Measurements from ENCODE around the gene CST5. TPM values are rescaled to one million over a fixed set of nuclear protein-coding genes. Genes with fewer than 3 reads are reported as not detected.

The CST5 gene
- total RNA-seq, 2 experiments from 2014 or later, result not detected

DNA sequence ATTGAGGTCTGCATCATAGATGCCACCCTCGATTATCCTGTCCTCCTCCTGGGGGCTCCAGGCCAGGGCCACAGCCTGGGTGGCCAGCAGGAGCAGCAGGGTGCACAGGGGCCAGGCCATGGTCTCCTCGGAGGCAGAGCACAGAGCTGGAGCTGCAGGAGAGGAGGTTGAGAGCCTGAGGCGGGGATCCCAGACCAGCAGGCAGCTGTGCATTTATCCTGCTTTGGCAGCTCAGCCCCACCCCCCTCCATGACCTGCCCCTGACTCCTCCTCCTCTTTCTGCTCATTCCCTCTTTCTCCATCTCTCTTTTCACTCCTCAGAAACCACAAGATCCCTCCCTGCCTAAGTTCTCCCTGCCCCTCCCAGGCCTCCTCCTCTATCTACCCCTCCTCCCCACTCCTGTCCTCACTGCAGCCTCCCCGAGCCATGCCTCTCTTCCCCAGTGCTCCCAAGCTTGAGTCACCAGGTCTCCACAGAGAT is 53.0 kb downstream of the CST5 start, which contains the start of gene CST2:
Gene CST2, minus strand, starts transcription at position 189 of the 481 bp plus-strand sequence. Its CDS starts 69 bp downstream, at position 120.
- no peak within 1 kb of the TSS for H3K27ac ChIP-seq (ENCODE audit: low read depth in 1 of 2, low read length in 2 of 2)
- no peaks in the 10 kb centered on the region for H3K36me3 Mint-ChIP-seq (ENCODE audit: low read depth)
- no peaks in the 10 kb centered on the region for H3K9me3 ChIP-seq (ENCODE audit: control insufficient read depth in 1 of 2, insufficient read depth in 1 of 2, low read length in 2 of 2)
- ChIA-PET POLR2A (no interaction called here), CTCF (no interaction called here)
- TF ChIP-seq, protein P1, sequence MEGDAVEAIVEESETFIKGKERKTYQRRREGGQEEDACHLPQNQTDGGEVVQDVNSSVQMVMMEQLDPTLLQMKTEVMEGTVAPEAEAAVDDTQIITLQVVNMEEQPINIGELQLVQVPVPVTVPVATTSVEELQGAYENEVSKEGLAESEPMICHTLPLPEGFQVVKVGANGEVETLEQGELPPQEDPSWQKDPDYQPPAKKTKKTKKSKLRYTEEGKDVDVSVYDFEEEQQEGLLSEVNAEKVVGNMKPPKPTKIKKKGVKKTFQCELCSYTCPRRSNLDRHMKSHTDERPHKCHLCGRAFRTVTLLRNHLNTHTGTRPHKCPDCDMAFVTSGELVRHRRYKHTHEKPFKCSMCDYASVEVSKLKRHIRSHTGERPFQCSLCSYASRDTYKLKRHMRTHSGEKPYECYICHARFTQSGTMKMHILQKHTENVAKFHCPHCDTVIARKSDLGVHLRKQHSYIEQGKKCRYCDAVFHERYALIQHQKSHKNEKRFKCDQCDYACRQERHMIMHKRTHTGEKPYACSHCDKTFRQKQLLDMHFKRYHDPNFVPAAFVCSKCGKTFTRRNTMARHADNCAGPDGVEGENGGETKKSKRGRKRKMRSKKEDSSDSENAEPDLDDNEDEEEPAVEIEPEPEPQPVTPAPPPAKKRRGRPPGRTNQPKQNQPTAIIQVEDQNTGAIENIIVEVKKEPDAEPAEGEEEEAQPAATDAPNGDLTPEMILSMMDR (IDR thresholded peaks at IDR 0.05), result no peak
- no peak within 1 kb of the TSS for H3K4me3 ChIP-seq (ENCODE audit: low read length)
- H3K4me1 ChIP-seq (ENCODE audit: insufficient read depth, low read length), result no peaks in the 10 kb centered on the region
- H3K27ac Mint-ChIP-seq, result no peak within 1 kb of the TSS
- no peaks in the 10 kb centered on the region for H3K27me3 ChIP-seq (ENCODE audit: control insufficient read depth in 1 of 2, insufficient read depth in 2 of 2, low read length in 2 of 2)
- no peak for ATAC-seq (ENCODE audit: poor library complexity)
- H3K4me1 Mint-ChIP-seq (ENCODE audit: low read depth), result peaks cover 14% of the 10 kb centered on the region
- no peaks in the 10 kb centered on the region for H3K36me3 ChIP-seq (ENCODE audit: insufficient read depth, low read length)
- H3K4me3 Mint-ChIP-seq, result no peak within 1 kb of the TSS
- H3K9me3 Mint-ChIP-seq, result no peaks in the 10 kb centered on the region
- no peaks in the 10 kb centered on the region for H3K27me3 Mint-ChIP-seq
- intact Hi-C loops (cut with DNase I, micrococcal nuclease), result no loop called here
- no peak for DNase-seq

Other genes with a start within 250 kb of the CST5 start
- gene CST3, start 241.8 kb downstream of the CST5 start, total RNA-seq, result 10 to 100 TPM; 21.8 to 24.2 TPM
- gene CST4, start 190.7 kb downstream of the CST5 start, total RNA-seq, result not detected
- gene CST1, start 128.8 kb downstream of the CST5 start, total RNA-seq, result not detected
- gene CST2, start 53.0 kb downstream of the CST5 start, total RNA-seq, result not detected
- not detected for gene GGTLC1, start 109.0 kb upstream of the CST5 start, total RNA-seq